HCT116 (cell line): Measurements from ENCODE around the gene UBTD1. TPM values are rescaled to one million over a fixed set of nuclear protein-coding genes. Genes with fewer than 3 reads are reported as not detected.
A peak's percentile ranks its signal among the peaks of the same experiment; 100 is the strongest.

Experiments used
- ATAC-seq: fragments of 200-7000 bp; cut with Tn5 transposase; 2 replicates; pipeline ENCODE4 v1.9.1; 2020; ENCODE audit warnings: mild to moderate bottlenecking, moderate library complexity
- Bru-seq: library from RNA; stranded (reverse); fragments of 400-500 nt; gene quantifications from one replicate; lab custom pipeline; 2021; lab: Mats Ljungman, UMichigan
- BruChase-seq, 2 experiments: library from RNA; stranded (reverse); fragments of 400-500 nt; gene quantifications; one replicate each; lab custom pipeline; 2021; lab: Mats Ljungman, UMichigan
- BruUV-seq: library from RNA; stranded (reverse); fragments of 400-500 nt; replicated peaks from 2 replicates; lab custom pipeline; 2021; lab: Mats Ljungman, UMichigan
- CTCF ChIA-PET: fragments of 300-600 bp; sonication (Branson Sonifier 250); formaldehyde crosslinking; loops from one replicate; lab custom pipeline; 2021; ENCODE audit warnings: antibody characterized with exemption; lab: Charles Lee
- POLR2A ChIA-PET: fragments of 300-600, 350-600 bp; sonication (Branson Sonifier 250); formaldehyde crosslinking; loops from one replicate; lab custom pipeline; 2021; ENCODE audit warnings: antibody characterized with exemption; lab: Charles Lee
- RAD21 ChIA-PET, 2 experiments: fragments of 300-600 bp; sonication (Branson Sonifier 250); formaldehyde crosslinking; loops; one replicate each; lab custom pipeline; 2023; ENCODE audit warnings: low total read pairs in 2 of 2; ENCODE audit not compliant: uncharacterized antibody in 2 of 2, unreplicated experiment in 2 of 2, low non-redundant PET in 1 of 2; lab: Charles Lee
- DNase-seq: peaks from one replicate; pipeline ENCODE4 v3.0.0-alpha.2; 2010; ENCODE audit warnings: low read depth, low spot score
- H2AFZ ChIP-seq: fragments of 200-600 bp; shearing (Covaris generic), sonication (generic); 2 replicates; pipeline ENCODE4 v1.6.1; 2017; ENCODE audit warnings: low read depth, mixed run types, mixed read lengths, antibody characterized with exemption, low read length; ENCODE audit not compliant: poor library complexity, severe bottlenecking
- H3K27ac ChIP-seq: 2 replicates; pipeline ENCODE4 v1.5.1; 2012; ENCODE audit warnings: low read depth, low read length
- H3K27me3 ChIP-seq: fragments of 200-600 bp; sonication (generic); 2 replicates; pipeline ENCODE4 v1.6.1; 2016; ENCODE audit warnings: mixed run types, low read length, mixed read lengths; ENCODE audit not compliant: insufficient read depth
- H3K36me3 ChIP-seq, 2 experiments: fragments of 200-500 bp in 1 of 2; fragments of 200-600 bp in 1 of 2; sonication (Bioruptor generic) in 1 of 2; sonication (generic) in 1 of 2; 2 replicates each; pipeline versions ENCODE4 v1.5.1 to v1.6.1; 2014 to 2016; ENCODE audit warnings: low read length in 2 of 2, inconsistent platforms in 1 of 2, mixed read lengths in 1 of 2, mixed run types in 1 of 2; ENCODE audit not compliant: insufficient read depth in 2 of 2, control insufficient read depth in 1 of 2
- H3K4me1 ChIP-seq, 2 experiments: fragments of 200-600 bp in 1 of 2; sonication (generic) in 1 of 2; 2 replicates each; pipeline versions ENCODE4 v1.5.1 to v1.6.1; 2012 to 2017; ENCODE audit warnings: low read length in 2 of 2, inconsistent platforms in 1 of 2, mild to moderate bottlenecking in 1 of 2, mixed read lengths in 1 of 2, mixed run types in 1 of 2, moderate library complexity in 1 of 2; ENCODE audit not compliant: insufficient read depth in 2 of 2, control insufficient read depth in 1 of 2
- H3K4me2 ChIP-seq: fragments of 200-600 bp; sonication (generic); 2 replicates; pipeline ENCODE4 v1.6.1; 2017; ENCODE audit warnings: mixed run types, low read length, mixed read lengths
- H3K4me3 ChIP-seq, 2 experiments: fragments of 200-600 bp in 1 of 2; sonication (generic) in 1 of 2; replicated peaks in 1 of 2; 2 replicates each; pipeline ENCODE4 v1.5.1; 2011 to 2016; ENCODE audit warnings: low read length in 2 of 2, control low read depth in 1 of 2, low read depth in 1 of 2, mild to moderate bottlenecking in 1 of 2, mixed read lengths in 1 of 2, mixed run types in 1 of 2
- H3K79me2 ChIP-seq: fragments of 200-600 bp; sonication (generic); 2 replicates; pipeline ENCODE4 v1.6.1; 2017; ENCODE audit warnings: mild to moderate bottlenecking, mixed run types, low read length, moderate library complexity, mixed read lengths; ENCODE audit not compliant: insufficient read depth
- H3K9ac ChIP-seq: fragments of 200-600 bp; sonication (generic); 2 replicates; pipeline ENCODE4 v1.6.1; 2016; ENCODE audit warnings: low read length, mixed read lengths
- H3K9me2 ChIP-seq: fragments of 200-600 bp; sonication (generic), shearing (Covaris generic); 2 replicates; pipeline ENCODE4 v1.6.1; 2017; ENCODE audit warnings: mixed run types, mild to moderate bottlenecking, moderate library complexity; ENCODE audit not compliant: insufficient read depth
- H3K9me3 ChIP-seq, 2 experiments: fragments of 200-500 bp in 1 of 2; fragments of 200-600 bp in 1 of 2; sonication (Bioruptor generic) in 1 of 2; sonication (generic) in 1 of 2; 2 replicates each; pipeline ENCODE4 v1.6.1; 2014 to 2017; ENCODE audit warnings: low read length in 2 of 2, mixed read lengths in 2 of 2, inconsistent platforms in 1 of 2, low read depth in 1 of 2, mild to moderate bottlenecking in 1 of 2, mixed run types in 1 of 2, moderate library complexity in 1 of 2; ENCODE audit not compliant: control insufficient read depth in 1 of 2, insufficient read depth in 1 of 2
- H4K20me1 ChIP-seq: fragments of 200-600 bp; sonication (generic), shearing (Covaris generic); 2 replicates; pipeline ENCODE4 v1.6.1; 2017; ENCODE audit warnings: mixed run types, mild to moderate bottlenecking, moderate library complexity; ENCODE audit not compliant: insufficient read depth
- EGR1 ChIP-seq: IDR thresholded peaks from 2 replicates; pipeline ENCODE4 v1.6.1; 2012; ENCODE audit warnings: low read depth
- JUND ChIP-seq: IDR thresholded peaks from 2 replicates; pipeline ENCODE4 v1.6.1; 2012
- POLR2AphosphoS5 ChIP-seq: IDR thresholded peaks from 2 replicates; pipeline ENCODE4 v1.6.1; 2011; ENCODE audit warnings: mild to moderate bottlenecking, low read depth, low read length, moderate library complexity
- SRF ChIP-seq: IDR thresholded peaks from 2 replicates; pipeline ENCODE4 v1.6.1; 2012; ENCODE audit warnings: low read depth
- ZNF274 ChIP-seq: fragments of 200-500 bp; sonication (Bioruptor generic); IDR thresholded peaks from 2 replicates; pipeline ENCODE4 v1.6.1; 2014; ENCODE audit warnings: mild to moderate bottlenecking, low read depth, low read length, inconsistent platforms
- intact Hi-C: fragments of 100-400 bp; cut with micrococcal nuclease; formaldehyde crosslinking; loops from 2 replicates; pipeline ENCODE4 v1.10.0; 2022
- long read RNA-seq: library from polyadenylated mRNA; unstranded; transcript quantifications from one replicate; pipeline ENCODE4 v2.0.0, GENCODE V29; 2021; ENCODE audit not compliant: unreplicated experiment
- polyA plus RNA-seq: library from polyadenylated mRNA; unstranded; fragments of >200 nt; gene quantifications from 2 replicates; pipeline ENCODE4 v1.2.1, GENCODE V29; 2012; ENCODE audit warnings: missing spikeins
- total RNA-seq: library from RNA; stranded (reverse); gene quantifications from one replicate; pipeline ENCODE4 v1.2.1, GENCODE V29; 2021; ENCODE audit not compliant: unreplicated experiment
- TF ChIP-seq, protein P1 (sequence below): IDR thresholded peaks from 2 replicates; pipeline ENCODE4 v1.6.1; 2012

UBTD1 gene, protein sequence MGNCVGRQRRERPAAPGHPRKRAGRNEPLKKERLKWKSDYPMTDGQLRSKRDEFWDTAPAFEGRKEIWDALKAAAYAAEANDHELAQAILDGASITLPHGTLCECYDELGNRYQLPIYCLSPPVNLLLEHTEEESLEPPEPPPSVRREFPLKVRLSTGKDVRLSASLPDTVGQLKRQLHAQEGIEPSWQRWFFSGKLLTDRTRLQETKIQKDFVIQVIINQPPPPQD
- total RNA-seq (12.8 TPM), Bru-seq, nascent RNA (percentile 44 among the genes with signal in this experiment), BruChase-seq, experiment 1, labeled RNA remaining after a 6-hour chase (percentile 46 among the genes with signal in this experiment), BruChase-seq, experiment 2, labeled RNA remaining after a 2-hour chase (percentile 49 among the genes with signal in this experiment)
- polyA plus RNA-seq, result 13.6 and 15.6 TPM in 2 replicates
- long read RNA-seq, transcript UBTD1-201 (3 exons, 1,706 nt), result major isoform, 16 of 19 reads
- long read RNA-seq, partial matches to known transcripts, result 0 of 19 reads
- long read RNA-seq, other reads (novel, unspliced or antisense), result 3 of 19 reads

DNA sequence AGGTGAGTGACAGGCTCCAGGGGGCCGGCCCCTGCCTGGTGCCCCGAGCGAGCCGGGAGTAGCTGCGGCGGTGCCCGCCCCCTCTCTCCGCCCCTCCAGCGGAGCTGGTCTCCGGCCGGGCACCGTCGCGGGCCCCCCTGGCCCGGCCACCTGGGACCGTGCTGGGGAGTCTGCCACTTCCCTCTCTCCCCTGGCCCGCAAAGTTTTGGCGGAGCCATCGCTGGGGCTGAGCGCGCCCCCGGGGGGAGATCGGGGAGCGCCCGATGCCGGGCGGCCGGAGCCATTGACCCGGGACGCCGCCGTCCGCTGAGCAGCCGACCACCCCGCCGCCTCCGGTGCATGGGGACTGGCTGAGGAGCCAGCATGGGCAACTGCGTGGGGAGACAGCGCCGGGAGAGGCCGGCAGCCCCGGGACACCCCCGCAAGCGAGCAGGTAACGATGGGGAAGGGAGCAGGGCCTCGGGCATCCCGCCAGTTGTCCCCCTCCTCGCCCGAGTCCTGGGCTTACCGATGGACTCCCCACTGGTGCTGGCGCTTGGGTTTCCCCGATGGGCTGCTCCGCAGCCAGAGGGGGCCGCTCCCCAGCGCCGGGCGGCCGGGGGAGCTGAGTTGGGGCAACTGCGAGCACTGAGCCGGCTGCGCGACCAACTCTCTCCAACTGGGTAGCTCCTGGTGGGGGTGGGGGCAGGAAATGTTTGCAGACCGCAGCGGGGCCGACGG is at the start of gene UBTD1:
Gene UBTD1, plus strand, starts transcription at position 84 of the 720 bp plus-strand sequence. Its CDS starts 280 bp downstream, at position 364.
- Histone ChIP-seq H3K4me3 (peak within 1 kb of the TSS; percentile 81 to 96), H3K9me3 (no peaks in the 10 kb centered on the region), H2AFZ (peak within 1 kb of the TSS; percentile 18), H3K9ac (peak within 1 kb of the TSS; percentile 94), H3K9me2 (no peaks in the 10 kb centered on the region), H3K4me1 (peaks cover 9 to 17% of the 10 kb centered on the region in 2 experiments; a peak in 3 of 4 replicates), H3K27me3 (no peaks in the 10 kb centered on the region), H3K27ac (peak within 1 kb of the TSS; percentile 94), H3K4me2 (peak within 1 kb of the TSS; percentile 81), H3K79me2 (peaks cover 40% of the 10 kb centered on the region)
- ATAC-seq (no peak; the same call in 1 of the 2 replicates), DNase-seq (no peak)
- ChIA-PET CTCF (interaction anchor here (0.7 to 1.1 kb wide), 3 partner anchors 35 to 114 kb away, joined by 3 to 4 read pairs (median 4); no protein-coding TSS in a partner anchor), RAD21 (no interaction called here)
- BruUV-seq, result no TSS peak
- intact Hi-C loops, result loop anchor here (2.0 to 5.0 kb wide), 2 partner anchors 44 to 52 kb away; partner anchors contain the start of genes EXOSC1 and ZDHHC16
- TF ChIP-seq SRF (no peak), ZNF274 (no peak), POLR2AphosphoS5 (peak; percentile 67), JUND (no peak), EGR1 (peak; percentile 57)
- TF ChIP-seq, protein P1, sequence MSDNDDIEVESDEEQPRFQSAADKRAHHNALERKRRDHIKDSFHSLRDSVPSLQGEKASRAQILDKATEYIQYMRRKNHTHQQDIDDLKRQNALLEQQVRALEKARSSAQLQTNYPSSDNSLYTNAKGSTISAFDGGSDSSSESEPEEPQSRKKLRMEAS, result no peak
- TF ChIP-seq, all 23 proteins: peak for 2
- POLR2A ChIA-PET, result interaction anchor here (0.9 to 1.3 kb wide), 2 partner anchors 13 to 72 kb away, joined by 3 to 4 read pairs; no protein-coding TSS in a partner anchor
- Histone ChIP-seq H3K36me3 (no peaks in the 10 kb centered on the region), H4K20me1 (no peaks in the 10 kb centered on the region)
